GM12878 (cell line): ENCODE measurements around the gene BUD23. TPM values are rescaled to one million over a fixed set of nuclear protein-coding genes. Genes with fewer than 3 reads are reported as not detected.

Experiments
- ATAC-seq: fragments of 200-7000 bp; cut with Tn5 transposase; 3 replicates; pipeline ENCODE4 v1.9.1; 2020; ENCODE audit warnings: mild to moderate bottlenecking, moderate library complexity
- BruUV-seq: library from RNA; stranded (reverse); fragments of 400-500 nt; replicated peaks from 2 replicates; lab custom pipeline; 2021; lab: Mats Ljungman, UMichigan
- CTCF ChIA-PET: fragments of 300-600 bp; sonication (Branson Sonifier 250); formaldehyde crosslinking; extraction: SDS; loops from one replicate; lab custom pipeline; 2021; ENCODE audit warnings: inconsistent platforms; lab: Yijun Ruan, JAX
- POLR2A ChIA-PET: fragments of 350-600 bp; formaldehyde crosslinking; extraction: SDS; loops from one replicate; lab custom pipeline; 2021; ENCODE audit warnings: inconsistent platforms; lab: Charles Lee
- RAD21 ChIA-PET: fragments of 300-600 bp; sonication (Branson Sonifier 250); formaldehyde crosslinking; loops from one replicate; lab custom pipeline; 2023; ENCODE audit warnings: antibody characterized with exemption; ENCODE audit not compliant: unreplicated experiment; lab: Charles Lee
- SMC1A ChIA-PET: fragments of 300-600 bp; sonication (Branson Sonifier 250); formaldehyde crosslinking; loops from one replicate; lab custom pipeline; 2023; ENCODE audit not compliant: unreplicated experiment, uncharacterized antibody; lab: Charles Lee
- DNase-seq: peaks from one replicate; pipeline ENCODE4 v3.0.0-alpha.2; 2011; ENCODE audit warnings: low read depth, low spot score
- FAIRE-seq: peaks from 3 replicates; lab custom pipeline; 2011; peaks lifted over from hg19 to GRCh38; lab: Jason Lieb, UNC
- H2AFZ ChIP-seq: 2 replicates; pipeline ENCODE4 v1.6.0; 2011; ENCODE audit warnings: low read depth, low read length, control low read depth; ENCODE audit not compliant: control insufficient read depth
- H3K27ac ChIP-seq: 2 replicates; pipeline ENCODE4 v1.5.1; 2011; ENCODE audit warnings: control low read depth; ENCODE audit not compliant: control insufficient read depth, insufficient read depth
- H3K27me3 ChIP-seq, 2 experiments: replicated peaks in 1 of 2; 2 replicates each; pipeline versions ENCODE4 v1.6.0 to v1.6.1; 2011; ENCODE audit warnings: low read length in 1 of 2; ENCODE audit not compliant: control insufficient read depth in 2 of 2, insufficient read depth in 2 of 2
- H3K36me3 ChIP-seq, 2 experiments: 2 replicates each; pipeline ENCODE4 v1.5.1; 2011; ENCODE audit warnings: low read length in 1 of 2; ENCODE audit not compliant: control insufficient read depth in 2 of 2, insufficient read depth in 2 of 2
- H3K4me1 ChIP-seq: 2 replicates; pipeline ENCODE4 v1.6.1; 2011; ENCODE audit warnings: mild to moderate bottlenecking, low read length, moderate library complexity, mixed read lengths; ENCODE audit not compliant: control insufficient read depth, insufficient read depth
- H3K4me2 ChIP-seq: 2 replicates; pipeline ENCODE4 v1.6.0; 2011; ENCODE audit warnings: control low read depth; ENCODE audit not compliant: control insufficient read depth, insufficient read depth
- H3K4me3 ChIP-seq: fragments of 200-600 bp; sonication (generic); 2 replicates; pipeline ENCODE4 v1.5.1; 2016
- H3K79me2 ChIP-seq: 2 replicates; pipeline ENCODE4 v1.6.0; 2011; ENCODE audit warnings: low read length; ENCODE audit not compliant: control insufficient read depth, insufficient read depth
- H3K9ac ChIP-seq: 2 replicates; pipeline ENCODE4 v1.8.0; 2011; ENCODE audit warnings: low read length, control low read depth, mixed read lengths; ENCODE audit not compliant: control insufficient read depth, insufficient read depth
- H3K9me3 ChIP-seq: replicated peaks from 3 replicates; pipeline ENCODE4 v1.5.1; 2011; ENCODE audit warnings: mild to moderate bottlenecking, low read length; ENCODE audit not compliant: control insufficient read depth, insufficient read depth
- H4K20me1 ChIP-seq: 2 replicates; pipeline ENCODE4 v1.6.0; 2011; ENCODE audit not compliant: control insufficient read depth, insufficient read depth
- ETV6 ChIP-seq, 2 experiments: fragments of 450-650 bp in 1 of 2; IDR thresholded peaks in 1 of 2; conservative IDR thresholded peaks in 1 of 2; 2 replicates each; pipeline ENCODE4 v1.6.1; 2014; ENCODE audit warnings: antibody characterized with exemption in 1 of 2, borderline replicate concordance in 1 of 2, low read depth in 1 of 2, mild to moderate bottlenecking in 1 of 2, moderate library complexity in 1 of 2
- FOXK2 ChIP-seq: fragments of 450-650 bp; IDR thresholded peaks from 2 replicates; pipeline ENCODE4 v1.6.1; 2017; ENCODE audit warnings: mild to moderate bottlenecking, moderate library complexity
- IKZF2 ChIP-seq, 2 experiments: fragments of 450-650 bp; IDR thresholded peaks; 2 replicates each; pipeline ENCODE4 v1.6.1; 2017; ENCODE audit warnings: mild to moderate bottlenecking in 2 of 2, moderate library complexity in 2 of 2
- NFXL1 ChIP-seq: fragments of 450-650 bp; IDR thresholded peaks from 2 replicates; pipeline ENCODE4 v1.6.1; 2017; ENCODE audit warnings: antibody characterized with exemption, mild to moderate bottlenecking, borderline replicate concordance
- SMAD1 ChIP-seq: fragments of 450-650 bp; IDR thresholded peaks from 2 replicates; pipeline ENCODE4 v1.6.1; 2018; ENCODE audit warnings: mild to moderate bottlenecking, low read depth; ENCODE audit not compliant: partially characterized antibody
- SREBF1 ChIP-seq: IDR thresholded peaks from 2 replicates; pipeline ENCODE4 v1.6.1; 2012; ENCODE audit warnings: mild to moderate bottlenecking, low read length
- ZBED1 ChIP-seq: IDR thresholded peaks from 2 replicates; pipeline ENCODE4 v1.6.1; 2016; ENCODE audit warnings: borderline replicate concordance
- ZZZ3 ChIP-seq: IDR thresholded peaks from 2 replicates; pipeline ENCODE4 v1.6.1; 2011; ENCODE audit warnings: low read depth; ENCODE audit not compliant: control insufficient read depth, insufficient read length
- WGBS: methylation state at CpG from one replicate; pipeline ENCODE4 v1.1.6; 2016; ENCODE audit warnings: low lambda C conversion rate; ENCODE audit not compliant: insufficient replicate concordance, insufficient coverage; ENCODE audit errors: missing lambda C conversion rate; 5-methylcytosine and 5-hydroxymethylcytosine counted together
- in situ Hi-C: fragments of 300-500 bp; cut with MboI; formaldehyde crosslinking; loops from 9 replicates; pipeline ENCODE4 v1.14.3; 2018; ENCODE audit warnings: mixed read lengths
- intact Hi-C: fragments of 100-400 bp; cut with micrococcal nuclease; formaldehyde crosslinking; loops from one replicate; pipeline ENCODE4 v1.14.2; 2022; ENCODE audit not compliant: unreplicated experiment
- polyA plus RNA-seq, 11 experiments: library from polyadenylated mRNA; depleted of rRNA in 4 of 11; unstranded in 6 of 11; stranded (reverse) in 5 of 11; fragments of >200 nt; fragmentation: Nextera tagmentation in 4 of 11; fragmentation: Illumina TruSeq in 1 of 11; extraction: Ambion mirVana in 4 of 11; extraction: Trizol in 1 of 11; gene quantifications; 1 replicate in 1 of 11; 2 replicates in 10 of 11; pipeline versions ENCODE4 v1.2.1 to v1.2.3, GENCODE V29; 2011 to 2016; ENCODE audit warnings: inconsistent platforms in 2 of 11, missing spikeins in 2 of 11, low read depth in 1 of 11
- total RNA-seq, 4 experiments: library from RNA; depleted of rRNA in 3 of 4; stranded (reverse); fragments of >200 nt in 3 of 4; fragmentation: Illumina TruSeq in 1 of 4; extraction: Trizol in 1 of 4; gene quantifications; 2 replicates each; pipeline versions ENCODE4 v1.2.1 to v1.2.3, GENCODE V29; 2013 to 2021
- TF ChIP-seq, protein P1 (sequence below): IDR thresholded peaks from 2 replicates; pipeline ENCODE4 v1.6.1; 2012; ENCODE audit warnings: low read depth, low read length, improper control_type of control experiment
- TF ChIP-seq, protein P2 (sequence below): fragments of 150-350 bp; IDR thresholded peaks from 2 replicates; pipeline ENCODE4 v1.6.1; 2014; ENCODE audit warnings: mild to moderate bottlenecking, low read depth, low read length

Gene BUD23
- total and polyA plus RNA-seq, 10 of the 15 experiments (the other 5 are each of a cell fraction or from before 2014, with no cell fraction given): 36.4 to 138 (median 99.5) TPM

DNA sequence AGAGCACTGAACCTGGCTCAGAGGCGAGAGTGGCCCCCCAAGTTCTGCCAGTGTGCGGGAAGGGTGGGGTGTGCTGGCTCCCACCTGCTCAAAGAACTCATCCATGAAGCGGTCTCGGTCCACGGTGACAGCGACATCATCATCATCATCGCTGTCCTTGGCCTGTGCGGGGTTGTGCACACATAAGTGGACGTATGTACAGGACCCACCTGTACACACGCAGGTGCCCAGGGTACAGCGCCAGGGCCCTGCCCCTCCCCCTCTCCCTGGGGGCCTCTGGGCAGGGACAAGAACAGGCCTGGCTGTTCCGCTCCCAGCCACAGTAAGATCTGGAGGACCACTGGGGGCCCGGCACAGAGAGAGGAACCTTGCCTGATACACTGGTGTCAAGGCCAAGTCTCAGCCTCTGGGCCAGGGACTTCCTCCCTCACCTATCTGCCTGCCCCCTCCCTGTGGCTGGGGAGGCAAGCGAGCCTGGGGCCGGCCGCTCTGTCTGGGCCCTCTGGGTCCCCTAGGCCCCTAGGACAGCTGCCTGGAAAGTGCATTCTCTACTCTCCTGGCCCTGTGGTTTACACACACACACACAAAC lies 25.7 kb downstream of the BUD23 start:
- FAIRE-seq (no peak), ATAC-seq (no peak), DNase-seq (no peak)
- Histone ChIP-seq H3K36me3 (no peaks in the 10 kb centered on the region; a peak in 1 of 4 replicates), H3K9me3 (no peaks in the 10 kb centered on the region), H3K4me2 (no peak overlapping the region), H4K20me1 (no peaks in the 10 kb centered on the region), H2AFZ (no peak overlapping the region), H3K4me3 (no peak overlapping the region), H3K27me3 (no peaks in the 10 kb centered on the region), H3K4me1 (no peaks in the 10 kb centered on the region), H3K9ac (no peak overlapping the region), H3K79me2 (no peaks in the 10 kb centered on the region), H3K27ac (no peak overlapping the region)
- no peak for TF ChIP-seq SREBF1
- TF ChIP-seq ZBED1: no peak
- TF ChIP-seq, protein P1, sequence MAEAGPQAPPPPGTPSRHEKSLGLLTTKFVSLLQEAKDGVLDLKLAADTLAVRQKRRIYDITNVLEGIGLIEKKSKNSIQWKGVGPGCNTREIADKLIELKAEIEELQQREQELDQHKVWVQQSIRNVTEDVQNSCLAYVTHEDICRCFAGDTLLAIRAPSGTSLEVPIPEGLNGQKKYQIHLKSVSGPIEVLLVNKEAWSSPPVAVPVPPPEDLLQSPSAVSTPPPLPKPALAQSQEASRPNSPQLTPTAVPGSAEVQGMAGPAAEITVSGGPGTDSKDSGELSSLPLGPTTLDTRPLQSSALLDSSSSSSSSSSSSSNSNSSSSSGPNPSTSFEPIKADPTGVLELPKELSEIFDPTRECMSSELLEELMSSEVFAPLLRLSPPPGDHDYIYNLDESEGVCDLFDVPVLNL: no peak
- no peak for TF ChIP-seq SMAD1
- no peak for TF ChIP-seq ZZZ3
- TF ChIP-seq FOXK2: no peak
- TF ChIP-seq, protein P2, sequence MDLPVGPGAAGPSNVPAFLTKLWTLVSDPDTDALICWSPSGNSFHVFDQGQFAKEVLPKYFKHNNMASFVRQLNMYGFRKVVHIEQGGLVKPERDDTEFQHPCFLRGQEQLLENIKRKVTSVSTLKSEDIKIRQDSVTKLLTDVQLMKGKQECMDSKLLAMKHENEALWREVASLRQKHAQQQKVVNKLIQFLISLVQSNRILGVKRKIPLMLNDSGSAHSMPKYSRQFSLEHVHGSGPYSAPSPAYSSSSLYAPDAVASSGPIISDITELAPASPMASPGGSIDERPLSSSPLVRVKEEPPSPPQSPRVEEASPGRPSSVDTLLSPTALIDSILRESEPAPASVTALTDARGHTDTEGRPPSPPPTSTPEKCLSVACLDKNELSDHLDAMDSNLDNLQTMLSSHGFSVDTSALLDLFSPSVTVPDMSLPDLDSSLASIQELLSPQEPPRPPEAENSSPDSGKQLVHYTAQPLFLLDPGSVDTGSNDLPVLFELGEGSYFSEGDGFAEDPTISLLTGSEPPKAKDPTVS: no peak
- TF ChIP-seq ETV6 (conservative IDR thresholded peaks at IDR 0.05 in 1 of 2, IDR thresholded peaks at IDR 0.05 in 1 of 2; ENCODE audit: borderline replicate concordance in 1 of 2, low read depth in 1 of 2): no peak
- TF ChIP-seq IKZF2 (IDR thresholded peaks at IDR 0.05): no peak
- no peak for TF ChIP-seq NFXL1
- POLR2A ChIA-PET: no interaction called here
- RAD21 ChIA-PET: no interaction called here
- in situ Hi-C loops (no loop called here), intact Hi-C loops (no loop called here)
- no TSS peak for BruUV-seq
- SMC1A ChIA-PET: no interaction called here
- 83% methylated on average over 16 of the region's 16 CpGs for WGBS
- CTCF ChIA-PET: no interaction called here
